ENCODE data around the gene HES3. TPM values are rescaled to one million over a fixed set of nuclear protein-coding genes. Genes with fewer than 3 reads are reported as not detected.

HES3 gene
- total RNA-seq, 1 experiment from 2014 or later: not detected

DNA sequence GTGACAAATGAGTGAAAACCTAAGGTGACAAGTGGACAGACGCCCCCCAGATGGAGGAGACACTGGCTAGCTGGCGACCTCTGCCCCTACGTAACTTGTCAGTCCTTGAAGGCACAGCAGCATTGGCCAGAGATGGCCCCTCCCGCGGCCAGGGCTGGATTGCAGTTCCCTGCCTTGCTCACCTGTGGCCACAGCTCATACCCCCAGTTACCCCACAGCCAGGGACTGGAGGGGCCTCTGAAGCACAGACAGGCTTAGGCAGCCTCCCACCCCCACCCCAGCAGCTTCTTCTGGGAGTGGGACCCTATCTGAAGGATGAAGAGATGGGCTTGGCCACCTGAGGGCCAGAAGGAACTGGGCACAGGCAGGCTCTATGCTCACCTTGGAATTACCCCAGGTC lies 3.7 kb downstream of the HES3 start:
- no TSS peak for BruUV-seq (replicated peaks)
- POLR2A ChIA-PET (ENCODE audit: low non-redundant PET): no interaction called here
- H3K4me1 ChIP-seq (ENCODE audit: insufficient read depth, low read length, poor library complexity, severe bottlenecking): peaks cover 16% of the 10 kb centered on the region
- no peak for TF ChIP-seq EZH2 (IDR thresholded peaks at IDR 0.05; ENCODE audit: borderline replicate concordance, low read depth, low read length, poor library complexity, severe bottlenecking)
- TF ChIP-seq, protein P1, sequence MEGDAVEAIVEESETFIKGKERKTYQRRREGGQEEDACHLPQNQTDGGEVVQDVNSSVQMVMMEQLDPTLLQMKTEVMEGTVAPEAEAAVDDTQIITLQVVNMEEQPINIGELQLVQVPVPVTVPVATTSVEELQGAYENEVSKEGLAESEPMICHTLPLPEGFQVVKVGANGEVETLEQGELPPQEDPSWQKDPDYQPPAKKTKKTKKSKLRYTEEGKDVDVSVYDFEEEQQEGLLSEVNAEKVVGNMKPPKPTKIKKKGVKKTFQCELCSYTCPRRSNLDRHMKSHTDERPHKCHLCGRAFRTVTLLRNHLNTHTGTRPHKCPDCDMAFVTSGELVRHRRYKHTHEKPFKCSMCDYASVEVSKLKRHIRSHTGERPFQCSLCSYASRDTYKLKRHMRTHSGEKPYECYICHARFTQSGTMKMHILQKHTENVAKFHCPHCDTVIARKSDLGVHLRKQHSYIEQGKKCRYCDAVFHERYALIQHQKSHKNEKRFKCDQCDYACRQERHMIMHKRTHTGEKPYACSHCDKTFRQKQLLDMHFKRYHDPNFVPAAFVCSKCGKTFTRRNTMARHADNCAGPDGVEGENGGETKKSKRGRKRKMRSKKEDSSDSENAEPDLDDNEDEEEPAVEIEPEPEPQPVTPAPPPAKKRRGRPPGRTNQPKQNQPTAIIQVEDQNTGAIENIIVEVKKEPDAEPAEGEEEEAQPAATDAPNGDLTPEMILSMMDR (conservative IDR thresholded peaks at IDR 0.05; ENCODE audit: low read depth, low read length): no peak
- H3K4me3 ChIP-seq (ENCODE audit: low read depth, low read length, poor library complexity, severe bottlenecking): no peak overlapping the region
- no peaks in the 10 kb centered on the region for H3K36me3 ChIP-seq (ENCODE audit: insufficient read depth, low read length, poor library complexity, severe bottlenecking)
- peaks cover 37% of the 10 kb centered on the region for H3K27me3 ChIP-seq (replicated peaks; ENCODE audit: insufficient read depth, low read depth, low read length, poor library complexity)
- DNase-seq (ENCODE audit: low spot score): no peak
- intact Hi-C loops (cut with micrococcal nuclease; ENCODE audit: unreplicated experiment): loop anchor here (2.0 kb wide), 2 partner anchors 157 to 227 kb away; no protein-coding TSS in a partner anchor
- no peaks in the 10 kb centered on the region for H3K9me3 ChIP-seq (ENCODE audit: low read depth, low read length, poor library complexity, severe bottlenecking)
- CTCF ChIA-PET: interaction anchor here (1.0 to 2.8 kb wide), 5 partner anchors 62 to 190 kb away, joined by 3 to 16 read pairs (median 3); no protein-coding TSS in a partner anchor
- no peak overlapping the region for H3K27ac ChIP-seq (ENCODE audit: low read depth, low read length, poor library complexity, severe bottlenecking)

- no peak for DNase-seq (ENCODE audit: low spot score)
- no peak overlapping the region for H3K27ac ChIP-seq (ENCODE audit: low read depth, low read length, poor library complexity, severe bottlenecking)
- H3K27me3 ChIP-seq (replicated peaks; ENCODE audit: insufficient read depth, low read depth, low read length, poor library complexity): peaks cover 31% of the 10 kb centered on the region
- intact Hi-C loops (cut with micrococcal nuclease; ENCODE audit: unreplicated experiment): no loop called here
- BruUV-seq (replicated peaks): no TSS peak
- peaks cover 16% of the 10 kb centered on the region for H3K4me1 ChIP-seq (ENCODE audit: insufficient read depth, low read length, poor library complexity, severe bottlenecking)
- no peaks in the 10 kb centered on the region for H3K9me3 ChIP-seq (ENCODE audit: low read depth, low read length, poor library complexity, severe bottlenecking)
- ChIA-PET CTCF (interaction anchor here (1.0 to 2.8 kb wide), 2 partner anchors 79 to 189 kb away, joined by 3 to 16 read pairs; no protein-coding TSS in a partner anchor), POLR2A (ENCODE audit: low non-redundant PET) (no interaction called here)
- no peak for TF ChIP-seq EZH2 (IDR thresholded peaks at IDR 0.05; ENCODE audit: borderline replicate concordance, low read depth, low read length, poor library complexity, severe bottlenecking)
- TF ChIP-seq, protein P1 (conservative IDR thresholded peaks at IDR 0.05; ENCODE audit: low read depth, low read length): no peak
- no peak overlapping the region for H3K4me3 ChIP-seq (ENCODE audit: low read depth, low read length, poor library complexity, severe bottlenecking)
- H3K36me3 ChIP-seq (ENCODE audit: insufficient read depth, low read length, poor library complexity, severe bottlenecking): no peaks in the 10 kb centered on the region
Observed at GRCh38 chr1:6248161-6248776, 4.3 kb downstream of the HES3 start.

GRCh38 chr1:6248932-6249738 lies 5.2 kb downstream of the HES3 start:
- no peak overlapping the region for H3K4me3 ChIP-seq (ENCODE audit: low read depth, low read length, poor library complexity, severe bottlenecking)
- POLR2A ChIA-PET (ENCODE audit: low non-redundant PET): no interaction called here
- H3K27me3 ChIP-seq (replicated peaks; ENCODE audit: insufficient read depth, low read depth, low read length, poor library complexity): peaks cover 23% of the 10 kb centered on the region
- H3K9me3 ChIP-seq (ENCODE audit: low read depth, low read length, poor library complexity, severe bottlenecking): no peaks in the 10 kb centered on the region
- H3K36me3 ChIP-seq (ENCODE audit: insufficient read depth, low read length, poor library complexity, severe bottlenecking): no peaks in the 10 kb centered on the region
- intact Hi-C loops (cut with micrococcal nuclease; ENCODE audit: unreplicated experiment): no loop called here
- DNase-seq (ENCODE audit: low spot score): no peak
- peaks cover 16% of the 10 kb centered on the region for H3K4me1 ChIP-seq (ENCODE audit: insufficient read depth, low read length, poor library complexity, severe bottlenecking)
- CTCF ChIA-PET: interaction anchor here (0.6 kb wide), 1 partner anchor 226 kb away, joined by 4 read pairs; no protein-coding TSS in a partner anchor
- H3K27ac ChIP-seq (ENCODE audit: low read depth, low read length, poor library complexity, severe bottlenecking): no peak overlapping the region
- TF ChIP-seq, protein P1 (conservative IDR thresholded peaks at IDR 0.05; ENCODE audit: low read depth, low read length): no peak
- TF ChIP-seq EZH2 (IDR thresholded peaks at IDR 0.05; ENCODE audit: borderline replicate concordance, low read depth, low read length, poor library complexity, severe bottlenecking): no peak
- no TSS peak for BruUV-seq (replicated peaks)
